GM21381 (cell line): ENCODE measurements around the gene RNF32.

Experiments used
- ATAC-seq: cut with Tn5 transposase; IDR thresholded peaks from one replicate; pipeline ENCODE4 v1.9.1; 2021; ENCODE audit warnings: mild to moderate bottlenecking, moderate library complexity; ENCODE audit not compliant: unreplicated experiment

The RNF32 gene

DNA sequence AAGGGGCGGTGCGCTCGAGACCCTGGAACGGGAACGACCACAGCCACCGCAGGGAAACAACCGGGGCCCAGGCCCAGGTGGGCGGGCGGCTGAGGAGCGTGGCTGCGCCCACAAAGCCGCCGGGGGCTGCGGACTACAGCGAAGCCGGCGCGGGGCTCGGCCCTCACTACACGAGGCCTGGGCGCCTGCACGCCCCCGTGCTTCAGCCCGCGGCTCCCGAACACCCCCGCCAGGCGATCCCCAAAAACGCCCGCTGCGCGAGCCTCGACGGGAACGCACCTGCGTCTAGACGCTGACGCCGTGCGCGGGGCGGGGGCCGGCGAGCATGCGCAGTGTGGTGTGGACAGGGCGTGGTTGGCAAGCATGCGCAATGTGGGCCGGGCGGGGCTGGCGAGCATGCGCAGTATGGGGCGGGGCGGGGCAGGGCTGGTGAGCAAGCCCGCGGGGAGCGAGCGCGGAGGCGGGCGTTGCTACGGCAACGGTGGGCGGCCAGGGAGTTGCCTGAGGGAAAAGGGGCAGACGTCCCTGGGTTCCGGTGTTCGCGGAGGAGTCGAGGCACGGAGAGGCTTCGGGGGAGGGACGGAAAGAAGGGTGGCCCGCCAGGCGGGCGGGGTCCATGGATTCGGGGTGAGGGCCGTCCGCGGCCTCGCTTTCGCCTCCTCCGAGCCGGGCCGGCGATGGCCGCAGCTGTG is at the start of gene RNF32:
Gene RNF32 (plus strand): TSS at position 518 of the 692 bp plus-strand sequence. CDS start 3,104 bp downstream, outside the sequence.
- ATAC-seq, result peak; percentile 84

DNA sequence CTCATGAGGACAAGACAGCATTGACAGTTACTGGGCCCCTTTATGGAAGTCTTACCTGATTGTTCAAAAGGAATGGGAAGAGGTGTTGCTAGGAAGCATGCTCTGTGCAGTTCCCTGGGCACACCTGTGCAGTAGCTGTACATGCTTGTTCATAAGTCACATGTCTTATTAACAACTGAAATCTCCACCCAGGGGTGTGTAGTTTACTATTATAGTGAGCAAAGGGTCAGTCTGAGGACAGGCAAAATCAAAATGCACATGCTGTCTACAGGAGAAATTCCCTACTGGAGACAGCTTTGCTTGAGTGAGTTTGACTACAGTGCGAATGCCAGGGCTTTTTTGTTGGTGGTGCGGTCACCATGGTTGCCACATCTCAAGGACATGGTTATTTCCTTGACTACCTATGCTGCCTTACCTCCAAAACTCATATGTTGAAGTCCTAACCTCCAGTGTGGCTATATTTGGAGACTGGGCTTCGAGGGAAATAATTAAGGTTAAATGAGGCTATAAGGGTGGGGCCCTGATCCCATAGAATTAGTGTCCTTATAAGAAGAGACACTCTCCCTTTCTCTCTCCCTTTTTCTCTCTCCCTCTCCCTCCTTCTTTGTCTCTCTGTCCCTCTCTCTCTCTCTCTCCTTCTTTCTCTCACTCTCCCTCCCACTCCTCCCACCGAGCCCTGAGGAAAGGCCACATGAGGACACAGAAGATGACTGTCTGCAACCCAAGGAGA is 48.3 kb upstream of the RNF32 start:
- no peak for ATAC-seq

DNA sequence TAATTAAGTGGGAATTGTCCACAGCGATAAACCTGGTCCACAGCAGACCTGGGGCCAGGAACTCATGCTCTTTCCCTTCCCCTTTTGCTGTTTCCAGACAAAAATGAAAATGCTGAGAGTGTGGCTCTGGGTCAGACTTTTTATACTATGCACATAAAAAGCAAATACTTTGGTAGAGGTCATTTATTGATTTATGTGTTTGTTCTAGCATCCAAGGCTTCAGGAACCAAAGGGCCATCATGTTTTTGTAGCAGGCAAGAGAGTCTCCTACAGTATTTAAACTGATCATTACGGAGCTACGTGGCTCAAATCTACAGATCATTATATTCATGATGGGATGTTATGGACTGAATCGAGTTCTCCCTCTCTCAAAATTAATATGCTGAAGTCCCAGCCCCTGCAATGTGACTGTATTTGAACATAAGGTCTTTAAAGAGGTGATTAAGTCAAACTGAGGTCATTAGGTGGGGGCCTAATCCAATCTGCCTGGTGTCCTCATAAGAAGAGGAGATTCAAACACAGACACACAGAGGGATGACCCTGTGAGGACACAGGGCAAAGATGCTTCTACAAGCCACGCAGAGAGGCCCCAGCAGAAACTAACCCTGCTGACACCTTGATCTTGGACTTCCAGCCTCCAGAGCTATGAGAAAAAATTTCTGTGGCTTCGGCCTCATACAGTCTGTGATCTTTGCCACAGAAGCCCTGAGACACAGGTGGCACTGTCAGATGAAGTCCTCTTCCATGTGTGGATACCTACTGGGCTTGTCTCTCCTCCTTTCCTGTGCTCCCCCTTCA is 46.1 kb upstream of the RNF32 start:
- no peak for ATAC-seq

DNA sequence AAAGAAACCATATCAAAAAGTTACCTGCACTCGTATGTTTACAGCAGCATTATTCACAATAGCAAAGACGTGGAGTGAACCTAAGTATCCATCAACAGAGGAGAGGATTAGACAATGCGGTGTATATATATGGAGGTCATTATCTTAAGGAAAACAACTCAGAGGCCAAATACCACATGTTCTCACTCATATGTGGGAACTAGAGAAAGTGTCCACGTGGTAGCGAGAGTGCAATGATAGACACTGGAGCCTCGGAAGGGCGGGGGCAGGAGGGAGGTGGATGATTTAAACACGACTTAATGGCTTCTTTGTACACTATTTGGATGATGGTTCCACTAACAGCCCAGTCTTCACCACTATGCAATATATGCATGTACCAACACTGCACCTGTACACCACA is 40.1 kb upstream of the RNF32 start:
- ATAC-seq, result no peak

DNA sequence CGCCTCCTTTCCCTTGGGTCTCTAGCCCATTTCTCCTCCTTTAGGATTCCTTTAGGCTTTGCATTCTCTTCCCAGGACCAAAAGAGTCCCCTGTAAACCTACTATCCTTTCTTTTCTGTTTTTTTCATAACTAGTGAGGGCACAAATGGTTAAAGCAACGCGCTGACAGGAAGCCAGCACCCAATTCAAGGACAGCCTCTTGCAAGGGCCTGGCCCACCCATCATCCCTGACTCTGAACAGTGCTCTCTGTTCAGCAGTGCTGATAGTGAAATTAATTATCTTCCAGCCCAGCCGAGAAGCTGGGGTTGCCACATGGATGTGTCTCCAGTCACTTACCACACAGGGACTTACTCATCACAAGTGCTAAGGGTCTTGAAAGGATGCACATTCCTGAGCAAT is 38.3 kb upstream of the RNF32 start:
- no peak for ATAC-seq

DNA sequence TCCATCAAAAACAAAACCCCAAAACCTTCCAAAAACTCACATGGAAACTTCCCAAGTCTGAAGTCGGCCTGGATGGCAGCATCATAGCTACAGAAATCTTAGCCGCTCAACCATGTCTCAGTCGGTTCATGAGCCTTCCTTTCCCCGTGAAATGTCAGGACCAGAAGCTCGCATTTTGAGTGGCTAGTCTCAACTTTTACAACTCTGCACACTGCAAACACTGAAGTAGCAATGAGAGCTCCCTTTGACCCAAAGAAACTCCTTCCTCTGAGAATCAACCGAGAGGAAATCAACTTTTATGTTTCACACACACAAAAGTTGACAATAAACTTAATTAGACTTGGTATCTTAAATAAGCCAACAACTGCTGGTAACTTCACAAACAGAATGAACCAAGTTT is 37.6 kb upstream of the RNF32 start:
- ATAC-seq, result no peak

DNA sequence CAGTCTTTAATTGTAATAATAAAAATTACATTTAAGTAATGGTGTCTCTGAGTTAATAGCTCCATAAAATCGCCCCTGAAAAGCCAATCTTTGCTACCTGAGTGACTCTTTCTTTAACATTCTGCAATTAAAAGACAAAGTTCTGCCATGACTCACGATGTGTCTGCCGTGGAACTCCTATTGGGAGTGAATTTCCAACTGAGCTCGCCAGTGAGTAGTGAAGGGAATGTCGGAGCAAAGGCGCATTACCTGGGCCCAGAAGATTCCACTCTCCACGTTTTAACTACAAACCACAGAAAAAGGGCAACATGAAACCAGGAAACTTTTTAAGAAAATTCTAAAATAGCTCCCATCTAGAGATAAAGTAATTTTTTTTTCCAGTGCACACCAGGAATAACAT is 36.9 kb upstream of the RNF32 start:
- ATAC-seq, result no peak

DNA sequence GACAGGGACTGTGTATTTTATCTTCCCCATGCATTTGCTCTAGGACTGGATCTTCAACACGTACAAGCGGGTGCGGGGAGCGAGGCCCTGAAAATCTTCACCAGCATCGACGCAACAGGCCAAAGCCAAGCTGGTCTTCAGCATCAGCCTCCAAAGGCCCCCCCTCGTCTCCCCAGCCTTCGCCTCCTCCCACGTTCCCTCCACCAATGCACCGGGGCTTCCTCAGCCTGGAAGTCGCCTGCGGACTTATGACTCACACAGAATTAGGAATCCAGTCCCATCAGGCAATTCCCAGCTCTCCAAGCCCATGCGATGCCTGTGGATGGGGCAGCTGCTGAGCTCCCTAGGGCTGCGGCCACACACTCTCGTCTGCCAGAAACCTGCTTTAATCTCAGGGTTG is 36.3 kb upstream of the RNF32 start:
- no peak for ATAC-seq

DNA sequence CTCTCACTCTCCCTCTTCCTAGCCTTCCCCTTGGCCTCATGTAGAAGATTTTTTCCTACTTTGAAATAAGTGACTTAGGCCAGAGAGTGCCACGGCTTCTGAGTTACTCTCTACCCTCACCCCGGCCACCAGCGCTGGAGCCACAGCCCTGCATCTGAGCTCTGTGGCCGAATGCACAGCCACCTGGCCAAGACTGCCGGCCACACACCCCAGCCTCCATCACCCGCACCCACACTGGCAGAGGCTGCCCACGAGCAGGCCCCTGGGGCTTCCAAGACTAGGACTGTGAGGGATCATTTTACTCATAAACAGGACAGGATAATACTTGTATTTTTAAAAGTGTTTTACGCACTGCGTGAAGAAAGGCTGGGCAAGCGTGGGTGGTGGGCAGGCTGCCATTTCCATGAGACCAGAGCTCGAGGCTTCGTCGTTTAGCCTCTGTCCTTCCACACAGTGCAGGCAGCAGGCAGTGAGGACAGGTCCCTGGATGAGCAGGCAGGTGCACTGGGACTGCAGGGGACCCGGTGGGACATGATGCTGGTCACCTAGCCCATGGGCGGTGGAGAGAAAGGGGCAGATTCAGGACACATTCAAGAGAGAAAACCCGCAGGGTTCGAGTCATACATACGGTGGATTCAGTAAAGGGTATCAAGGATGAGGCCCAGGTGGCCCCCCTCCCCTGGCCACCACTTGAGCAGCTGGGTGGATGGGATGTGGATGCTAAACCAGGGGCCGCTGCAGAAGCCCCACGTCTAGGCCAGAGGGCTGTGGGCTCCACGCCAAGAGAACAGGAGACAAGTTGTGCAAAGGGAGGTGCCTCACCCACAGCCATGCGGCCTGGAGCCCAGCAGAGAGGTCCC is 35.5 kb upstream of the RNF32 start:
- ATAC-seq, result no peak

DNA sequence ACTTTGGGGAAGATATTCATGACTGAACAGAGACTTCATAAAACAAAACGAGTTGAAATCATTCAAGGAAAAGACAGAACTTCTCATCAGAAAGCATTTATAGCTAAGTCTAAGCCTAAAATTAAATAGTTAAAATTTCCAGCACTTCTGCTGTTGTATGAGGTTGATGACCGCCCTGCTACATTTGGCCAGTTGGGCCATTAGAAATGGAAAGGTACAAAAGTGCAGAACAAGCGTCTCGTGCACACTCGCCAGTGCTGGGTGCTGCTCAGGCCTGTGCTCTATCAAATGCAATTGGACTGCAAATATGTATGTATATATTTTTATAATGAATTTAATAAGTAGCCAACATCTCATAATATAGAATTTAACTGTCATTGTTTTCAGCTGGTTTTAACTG is 34.4 kb upstream of the RNF32 start:
- ATAC-seq, result no peak

DNA sequence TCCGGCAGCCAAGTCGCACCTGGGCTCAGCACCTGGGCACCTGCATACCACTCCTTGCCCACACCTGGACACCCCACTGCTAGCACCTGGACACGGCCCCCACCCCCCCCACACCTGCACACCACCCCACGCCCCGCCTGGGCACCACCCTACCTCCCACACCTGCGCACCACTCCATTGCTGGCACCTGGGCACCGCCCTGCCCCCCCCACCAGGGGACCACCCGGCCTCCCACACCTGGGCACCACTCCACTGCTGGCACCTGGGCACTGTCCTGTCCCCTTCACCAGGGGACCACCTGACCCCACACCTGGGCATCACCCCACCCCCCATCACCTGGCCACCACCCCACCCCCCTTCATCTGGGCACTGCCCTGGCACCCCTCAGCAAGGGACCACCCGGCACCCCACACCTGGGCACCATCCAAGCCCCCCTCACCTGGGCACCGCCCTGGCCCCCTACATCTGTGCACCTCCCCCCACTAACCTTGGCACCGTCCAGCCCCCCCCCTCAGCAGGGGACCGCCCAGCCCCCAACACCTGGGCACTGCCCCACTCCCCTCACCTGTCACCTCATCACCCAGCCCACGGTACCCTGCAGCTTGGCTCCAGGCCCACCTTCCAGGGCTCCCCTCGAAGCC is 33.8 kb upstream of the RNF32 start:
- ATAC-seq, result no peak

DNA sequence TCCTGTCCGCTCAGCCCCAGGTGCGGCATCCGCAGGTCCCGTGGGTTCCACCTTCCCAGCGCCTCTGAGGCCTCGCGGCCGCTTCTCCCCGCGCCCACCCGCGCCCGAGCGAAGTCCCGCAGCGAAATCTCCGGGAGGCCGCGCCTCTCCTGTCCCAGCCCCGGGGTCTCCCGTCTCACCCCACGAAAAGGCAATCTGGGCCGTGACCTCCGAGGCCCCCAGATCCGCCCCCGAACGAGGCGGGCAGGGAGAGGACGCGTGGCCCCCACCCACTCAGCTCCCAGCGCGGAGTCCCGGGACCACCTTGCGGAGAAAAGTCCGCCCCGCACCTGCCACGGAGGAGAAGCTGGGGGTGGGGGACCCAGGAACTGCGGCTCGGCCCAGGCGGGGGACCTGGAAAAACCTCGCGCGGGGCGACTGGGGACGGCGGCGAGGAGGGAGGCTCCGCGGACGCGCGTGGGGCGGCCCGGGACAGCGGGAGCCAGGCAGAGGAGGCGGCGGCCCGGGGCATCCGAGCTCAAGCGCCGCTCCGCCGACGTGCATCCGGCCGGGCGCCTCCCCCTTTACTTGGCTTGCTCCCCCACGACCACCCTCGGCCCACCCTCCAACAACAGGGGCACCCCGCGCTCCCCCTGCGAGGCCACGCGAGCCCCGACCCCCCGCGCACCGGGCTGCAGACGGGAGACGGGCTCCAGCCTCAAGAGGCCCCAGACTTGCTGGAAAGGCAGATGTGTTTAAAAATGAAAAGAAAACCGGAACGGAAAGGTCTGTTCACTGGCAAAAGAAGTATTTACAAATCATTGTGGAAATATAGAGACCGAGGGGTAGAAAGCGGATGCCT is 33.0 kb upstream of the RNF32 start:
- no peak for ATAC-seq

DNA sequence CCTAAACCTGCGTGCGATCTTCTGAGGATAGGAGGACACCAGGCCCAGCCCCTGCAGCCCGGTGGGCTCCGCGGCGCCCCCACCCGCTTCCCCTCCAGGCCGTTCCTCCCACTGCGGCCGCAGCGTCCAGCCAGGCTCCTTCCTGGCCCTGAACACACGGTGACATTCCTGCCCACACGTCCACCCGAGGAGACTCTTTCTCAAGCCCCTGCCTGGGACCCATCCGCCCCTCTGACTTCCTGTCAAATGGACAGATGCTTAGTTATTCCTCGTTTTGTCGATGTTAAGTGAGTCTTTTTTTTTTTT is 32.4 kb upstream of the RNF32 start:
- ATAC-seq, result no peak

DNA sequence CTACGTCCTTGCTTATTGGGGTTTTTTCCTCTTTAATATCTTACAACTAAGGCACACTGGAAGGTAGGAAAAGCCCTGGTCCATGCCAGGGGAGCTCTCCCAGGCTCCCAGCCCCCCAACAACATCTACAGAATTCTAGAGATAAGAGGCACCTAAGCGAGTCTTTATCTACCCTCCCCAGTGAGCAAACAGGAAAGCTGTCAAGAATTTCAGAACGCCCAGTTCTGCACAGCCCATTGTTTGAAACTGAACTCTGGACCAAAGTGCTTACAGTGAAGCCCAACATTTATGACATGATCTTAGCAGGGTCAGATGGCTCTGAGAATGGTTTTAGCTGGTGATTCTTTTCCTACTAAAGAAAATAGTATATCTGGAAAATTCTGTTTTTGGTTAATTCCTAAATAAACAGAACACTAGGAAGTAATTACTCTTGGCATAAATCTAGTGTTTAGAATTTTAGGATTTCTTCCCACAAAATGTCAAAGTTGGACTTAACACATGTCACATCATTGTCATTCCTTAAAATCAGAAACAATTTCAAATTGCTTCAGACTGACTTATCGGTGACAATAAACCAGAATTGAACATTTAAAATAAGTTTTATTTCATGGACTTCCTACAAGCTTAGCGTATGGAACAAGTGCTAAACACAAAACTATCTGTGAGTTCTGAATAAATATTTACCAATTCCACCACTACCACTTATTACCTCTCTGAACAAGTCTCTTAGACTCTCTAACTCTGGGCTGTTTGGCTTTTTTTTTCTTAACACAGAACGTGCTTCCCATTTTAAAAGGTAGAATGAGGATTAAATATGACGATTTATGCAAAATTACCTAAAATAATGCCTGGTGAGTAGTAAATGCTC is 31.3 kb upstream of the RNF32 start:
- no peak for ATAC-seq

DNA sequence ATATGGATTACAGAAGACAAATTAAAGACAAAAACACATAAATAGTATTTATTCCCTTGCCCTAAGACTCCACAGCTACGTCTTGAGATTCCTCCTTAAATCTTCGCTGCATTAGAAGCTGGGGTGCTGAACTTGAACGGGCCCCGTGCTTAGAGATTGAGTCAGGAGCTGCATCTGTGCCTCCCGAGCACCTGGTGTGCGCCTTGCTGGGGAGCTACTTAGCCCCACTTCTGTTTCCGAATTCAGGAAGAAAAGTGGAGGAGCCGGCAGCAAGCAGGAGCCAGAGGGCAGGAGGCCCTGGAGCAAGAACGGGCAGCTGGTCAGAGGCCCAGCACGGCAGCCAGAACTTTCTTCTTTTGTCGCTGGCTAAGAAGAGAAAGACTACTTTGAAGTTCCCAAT is 30.4 kb upstream of the RNF32 start:
- no peak for ATAC-seq

DNA sequence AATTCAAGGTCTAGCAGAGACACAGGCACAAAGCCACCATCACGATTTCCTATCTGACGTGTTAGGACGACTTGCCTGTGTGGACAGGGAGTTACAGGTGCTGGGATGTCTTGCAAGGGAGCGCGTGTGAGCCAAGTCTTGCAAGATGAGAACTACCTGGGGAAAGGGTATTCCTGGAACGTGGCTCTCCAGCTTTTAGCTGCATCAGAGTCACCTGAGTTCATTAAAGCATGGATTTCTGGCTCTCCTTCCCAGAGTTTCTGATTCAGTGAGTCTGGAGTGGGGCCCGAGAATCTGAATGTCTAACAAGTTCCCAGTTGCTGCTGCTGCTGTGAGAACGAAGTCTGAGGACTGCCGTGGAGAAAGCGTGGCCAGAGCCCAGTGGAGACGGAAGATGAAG is 30.0 kb upstream of the RNF32 start:
- ATAC-seq, result no peak

DNA sequence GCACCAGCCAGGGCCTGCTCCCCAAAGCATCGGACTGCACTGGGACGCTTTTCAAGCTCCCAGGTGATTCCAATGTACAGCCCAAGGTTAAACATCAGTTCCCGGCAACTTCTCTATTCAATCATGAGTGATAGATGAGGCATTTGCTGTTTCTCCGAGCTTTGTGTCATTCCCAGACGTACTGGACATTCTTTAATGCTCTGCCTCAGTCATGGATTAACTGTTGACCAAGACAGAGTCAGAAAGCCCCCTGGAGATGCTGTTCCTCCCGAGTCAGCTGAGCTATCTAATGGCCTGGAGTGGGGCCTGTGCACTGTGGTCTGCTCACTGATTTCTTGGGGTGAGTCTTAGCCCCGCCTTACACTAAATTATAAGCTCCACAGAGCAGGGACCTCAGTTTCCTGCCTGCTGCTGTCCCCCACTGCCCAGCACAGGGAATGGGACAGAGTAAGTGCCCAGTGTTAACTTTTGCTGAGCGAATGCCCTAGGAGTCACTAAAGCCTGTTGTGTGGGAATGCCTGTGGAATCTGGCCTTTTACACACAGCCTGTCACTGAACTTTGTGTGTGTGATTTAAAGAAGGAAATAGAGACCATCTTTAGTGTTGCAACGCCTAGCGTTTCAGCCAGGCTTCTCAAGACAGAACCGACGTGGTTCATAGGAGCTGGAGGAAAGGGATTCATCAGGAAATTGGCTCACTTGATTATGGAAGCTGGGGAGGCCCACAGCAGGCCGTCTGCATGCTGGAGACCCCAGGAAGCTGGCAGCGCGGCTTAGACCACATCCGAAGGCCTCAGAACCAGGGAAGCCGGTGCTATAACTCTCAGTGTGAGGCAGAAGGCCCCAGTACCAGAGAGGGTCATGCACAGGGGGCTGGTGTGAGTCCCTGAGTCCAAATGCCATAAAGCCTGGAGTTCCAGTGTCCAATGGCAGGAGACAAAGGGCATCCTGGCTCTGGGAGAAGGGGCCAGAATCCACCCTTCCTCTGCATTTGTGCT is 29.3 kb upstream of the RNF32 start:
- no peak for ATAC-seq

DNA sequence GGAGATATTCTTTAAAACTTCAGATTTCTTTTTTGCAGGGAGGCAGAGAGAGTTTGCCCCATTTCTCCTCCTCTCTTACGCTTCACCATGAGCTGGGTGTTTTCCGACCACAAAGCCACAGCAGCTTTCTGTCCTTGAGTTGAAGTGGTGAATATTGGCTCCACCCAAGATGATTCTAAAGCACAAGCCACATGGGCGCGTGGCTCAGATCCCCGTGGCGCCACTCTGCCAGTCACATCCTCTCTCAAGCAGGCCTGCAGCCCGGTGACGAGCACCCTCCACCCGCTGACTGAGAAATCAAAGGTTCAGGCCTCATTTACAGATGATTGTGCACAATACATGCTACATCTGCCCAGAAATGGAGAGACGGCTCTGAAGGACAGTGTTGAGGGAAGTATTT is 27.6 kb upstream of the RNF32 start:
- no peak for ATAC-seq
